ENCODE results near the gene TMX2. TPM values are rescaled to one million over a fixed set of nuclear protein-coding genes. Genes with fewer than 3 reads are reported as not detected.
"Not testable (repeated sequence)": the region's sequence is repeated elsewhere in the genome, so short reads cannot be mapped to it uniquely, and the experiment has no call there.

TMX2 gene
- polyA plus RNA-seq, 4 donors = 43.4 to 152 (median 81.3) TPM

DNA sequence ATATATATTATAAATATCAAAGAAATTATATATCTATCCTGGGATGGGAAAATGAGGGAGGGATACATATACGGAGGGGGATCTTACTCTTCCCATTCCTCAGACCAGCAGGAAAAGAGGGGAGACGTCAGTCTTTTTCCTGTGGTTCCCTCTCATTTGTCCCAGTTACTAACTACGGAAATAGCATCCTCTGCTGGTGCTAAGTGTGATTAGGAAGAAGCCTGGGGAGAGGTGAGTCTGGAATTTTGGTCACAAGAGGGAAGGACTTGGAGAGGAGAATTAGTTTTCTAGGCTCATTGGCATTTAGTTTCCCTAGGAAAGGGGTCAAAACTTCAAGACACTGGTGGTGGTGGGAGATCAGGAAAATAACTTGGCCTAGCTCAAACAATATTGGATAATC, 12.0 kb upstream of the TMX2 start:
- H3K27ac ChIP-seq (ENCODE audit: low read depth in 1 of 3, low read length in 2 of 3) = no peak overlapping the region
- peaks cover 36 to 68% (median 44%) of the 10 kb centered on the region in 3 donors for H3K36me3 ChIP-seq (ENCODE audit: control insufficient read depth in 3 of 3, insufficient read depth in 2 of 3, low read depth in 1 of 3, low read length in 3 of 3)
- 76 to 88% (median 81%) methylated on average over 3 of the region's 3 CpGs for WGBS, 3 donors
- H3K9me3 ChIP-seq (ENCODE audit: control insufficient read depth in 2 of 2, insufficient read depth in 1 of 2, low read depth in 1 of 2, low read length in 1 of 2) = no peaks in the 10 kb centered on the region
- no peak overlapping the region for H3K4me3 ChIP-seq (ENCODE audit: low read depth in 1 of 3, low read length in 3 of 3)
- no peaks in the 10 kb centered on the region for H3K27me3 ChIP-seq (ENCODE audit: control insufficient read depth in 3 of 3, insufficient read depth in 3 of 3, low read length in 3 of 3)
- DNase-seq (no peak), FAIRE-seq (no peak)
- H3K4me1 ChIP-seq (ENCODE audit: control insufficient read depth in 3 of 3, insufficient read depth in 2 of 3, low read depth in 1 of 3, low read length in 2 of 3) = no peaks in the 10 kb centered on the region

DNA sequence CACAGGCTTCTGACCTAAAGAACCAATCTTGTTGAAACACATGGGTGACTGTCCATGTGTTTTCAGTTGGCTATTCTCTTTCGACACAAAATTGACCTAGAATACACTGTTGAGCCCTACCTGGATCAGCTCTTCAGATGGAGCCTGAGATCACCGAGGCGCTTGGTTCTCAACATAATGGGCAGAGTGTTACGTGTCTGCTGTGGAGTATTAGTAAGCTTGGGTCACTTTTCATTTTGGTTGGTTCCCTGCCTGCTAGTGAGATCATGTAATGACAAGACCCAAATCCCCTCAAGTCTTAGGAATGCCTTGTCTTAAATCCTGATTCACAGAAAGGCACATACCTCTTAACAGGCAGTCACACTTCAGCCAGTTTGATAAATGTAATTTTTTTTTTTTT, 9.1 kb upstream of the TMX2 start:
- 95 to 97% (median 96%) methylated on average over 4 of the region's 4 CpGs for WGBS, 3 donors

DNA sequence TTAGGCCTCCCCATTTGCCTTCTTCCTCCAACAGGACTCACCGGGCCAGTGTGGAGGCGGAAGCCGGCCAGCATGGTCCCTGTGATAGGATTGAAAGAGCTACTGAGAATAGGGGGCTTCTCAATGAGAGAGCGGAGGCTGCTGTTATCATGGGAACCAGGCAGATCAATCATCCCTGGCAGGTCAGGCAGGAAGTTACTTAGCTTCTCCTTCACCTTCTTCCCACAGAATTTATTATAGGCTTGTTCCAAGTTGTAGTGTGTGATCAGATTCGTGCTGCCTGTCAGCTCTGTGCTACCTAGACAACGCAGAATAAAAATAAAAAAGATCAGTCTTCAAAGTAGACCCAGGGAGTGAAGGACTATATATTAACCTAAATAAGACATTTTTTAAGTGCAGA, 7.5 kb upstream of the TMX2 start:
- DNase-seq (no peak), FAIRE-seq (no peak)
- 87 to 93% (median 91%) methylated on average over 6 of the region's 6 CpGs for WGBS, 3 donors
- Histone ChIP-seq H3K4me1 (ENCODE audit: control insufficient read depth in 3 of 3, insufficient read depth in 2 of 3, low read depth in 1 of 3, low read length in 2 of 3) (no peaks in the 10 kb centered on the region), H3K27ac (ENCODE audit: low read depth in 1 of 3, low read length in 2 of 3) (no peak overlapping the region), H3K27me3 (ENCODE audit: control insufficient read depth in 3 of 3, insufficient read depth in 3 of 3, low read length in 3 of 3) (no peaks in the 10 kb centered on the region), H3K9me3 (ENCODE audit: control insufficient read depth in 2 of 2, insufficient read depth in 1 of 2, low read depth in 1 of 2, low read length in 1 of 2) (no peaks in the 10 kb centered on the region), H3K36me3 (ENCODE audit: control insufficient read depth in 3 of 3, insufficient read depth in 2 of 3, low read depth in 1 of 3, low read length in 3 of 3) (peaks cover 11 to 37% (median 22%) of the 10 kb centered on the region in 3 donors), H3K4me3 (ENCODE audit: low read depth in 1 of 3, low read length in 3 of 3) (no peak overlapping the region)

More for the DNA sequence above, 9.1 kb upstream of the TMX2 start:
- Histone ChIP-seq H3K4me3 (ENCODE audit: low read depth in 1 of 3, low read length in 3 of 3) (no peak overlapping the region), H3K4me1 (ENCODE audit: control insufficient read depth in 3 of 3, insufficient read depth in 2 of 3, low read depth in 1 of 3, low read length in 2 of 3) (no peaks in the 10 kb centered on the region), H3K27ac (ENCODE audit: low read depth in 1 of 3, low read length in 2 of 3) (no peak overlapping the region), H3K27me3 (ENCODE audit: control insufficient read depth in 3 of 3, insufficient read depth in 3 of 3, low read length in 3 of 3) (no peaks in the 10 kb centered on the region), H3K9me3 (ENCODE audit: control insufficient read depth in 2 of 2, insufficient read depth in 1 of 2, low read depth in 1 of 2, low read length in 1 of 2) (no peaks in the 10 kb centered on the region), H3K36me3 (ENCODE audit: control insufficient read depth in 3 of 3, insufficient read depth in 2 of 3, low read depth in 1 of 3, low read length in 3 of 3) (peaks cover 21 to 50% (median 29%) of the 10 kb centered on the region in 3 donors)
- FAIRE-seq (no peak), DNase-seq (no peak)

DNA sequence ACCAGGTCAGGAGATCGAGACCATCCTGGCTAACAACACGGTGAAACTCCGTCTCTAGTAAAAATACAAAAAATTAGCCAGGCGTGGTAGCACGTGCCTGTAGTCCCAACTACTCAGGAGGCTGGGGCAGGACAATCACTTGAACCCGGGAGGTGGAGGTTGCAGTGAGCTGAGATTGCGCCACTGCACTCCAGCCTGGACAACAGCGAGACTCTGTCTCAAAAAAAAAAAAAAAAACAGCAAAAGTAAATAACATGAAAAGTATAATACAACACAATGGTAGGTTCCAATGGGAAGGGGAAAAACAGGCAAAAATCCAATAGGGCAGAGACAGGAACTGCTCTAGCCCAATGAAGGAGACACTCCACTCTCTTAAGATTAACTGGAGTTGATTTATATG, 7.0 kb upstream of the TMX2 start:
- DNase-seq; H3K4me1 ChIP-seq (ENCODE audit: control insufficient read depth in 3 of 3, insufficient read depth in 2 of 3, low read depth in 1 of 3, low read length in 2 of 3); H3K27ac ChIP-seq (ENCODE audit: low read depth in 1 of 3, low read length in 2 of 3); H3K9me3 ChIP-seq (ENCODE audit: control insufficient read depth in 2 of 2, insufficient read depth in 1 of 2, low read depth in 1 of 2, low read length in 1 of 2); H3K4me3 ChIP-seq (ENCODE audit: low read depth in 1 of 3, low read length in 3 of 3); H3K27me3 ChIP-seq (ENCODE audit: control insufficient read depth in 3 of 3, insufficient read depth in 3 of 3, low read length in 3 of 3); FAIRE-seq: not testable (repeated sequence)
- H3K36me3 ChIP-seq (ENCODE audit: control insufficient read depth in 3 of 3, insufficient read depth in 2 of 3, low read depth in 1 of 3, low read length in 3 of 3) = peaks cover 10 to 33% (median 19%) of the 10 kb centered on the region in 3 donors
- WGBS, 3 donors = 93 to 97% (median 93%) methylated on average over 8 of the region's 8 CpGs

DNA sequence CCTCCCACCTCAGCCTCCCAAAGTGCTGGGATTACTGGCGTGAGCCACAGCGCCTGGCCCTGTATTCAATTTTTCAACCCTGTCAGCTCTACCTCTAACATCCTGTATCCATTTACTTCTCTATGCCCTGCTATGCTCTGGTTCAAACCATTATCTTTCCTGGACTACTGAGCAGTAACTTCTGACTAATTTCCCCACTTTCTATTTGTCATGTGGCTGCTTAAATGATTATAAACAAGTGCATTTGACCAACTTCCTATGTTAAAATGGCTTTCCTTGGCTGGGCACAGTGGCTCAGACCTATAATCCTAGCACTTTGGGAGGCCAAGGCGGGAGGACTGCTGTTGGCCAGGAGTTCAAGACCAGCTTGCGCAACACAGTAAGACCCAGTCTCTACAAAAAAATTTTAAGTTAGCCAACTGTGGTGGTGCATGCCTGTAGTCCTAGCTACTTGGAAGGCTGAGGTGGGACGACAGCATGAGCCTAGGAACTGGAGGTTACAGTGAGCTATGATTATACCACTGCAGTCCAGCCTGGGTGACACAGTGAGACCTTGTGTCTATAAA, 2.5 kb upstream of the TMX2 start:
- H3K36me3 ChIP-seq (ENCODE audit: control insufficient read depth in 3 of 3, insufficient read depth in 2 of 3, low read depth in 1 of 3, low read length in 3 of 3) = peaks cover 0 to 7% (median under 1%) of the 10 kb centered on the region in 3 donors
- peaks cover 8 to 19% (median 11%) of the 10 kb centered on the region in 3 donors for H3K4me1 ChIP-seq (ENCODE audit: control insufficient read depth in 3 of 3, insufficient read depth in 2 of 3, low read depth in 1 of 3, low read length in 2 of 3)
- H3K27ac ChIP-seq (ENCODE audit: low read depth in 1 of 3, low read length in 2 of 3) = no peak overlapping the region
- H3K4me3 ChIP-seq (ENCODE audit: low read depth in 1 of 3, low read length in 3 of 3) = no peak overlapping the region
- WGBS, 3 donors = 92 to 99% (median 93%) methylated on average over 5 of the region's 5 CpGs
- H3K27me3 ChIP-seq (ENCODE audit: control insufficient read depth in 3 of 3, insufficient read depth in 3 of 3, low read length in 3 of 3) = no peaks in the 10 kb centered on the region
- FAIRE-seq (no peak), DNase-seq (no peak)
- H3K9me3 ChIP-seq (ENCODE audit: control insufficient read depth in 2 of 2, insufficient read depth in 1 of 2, low read depth in 1 of 2, low read length in 1 of 2) = no peaks in the 10 kb centered on the region

DNA sequence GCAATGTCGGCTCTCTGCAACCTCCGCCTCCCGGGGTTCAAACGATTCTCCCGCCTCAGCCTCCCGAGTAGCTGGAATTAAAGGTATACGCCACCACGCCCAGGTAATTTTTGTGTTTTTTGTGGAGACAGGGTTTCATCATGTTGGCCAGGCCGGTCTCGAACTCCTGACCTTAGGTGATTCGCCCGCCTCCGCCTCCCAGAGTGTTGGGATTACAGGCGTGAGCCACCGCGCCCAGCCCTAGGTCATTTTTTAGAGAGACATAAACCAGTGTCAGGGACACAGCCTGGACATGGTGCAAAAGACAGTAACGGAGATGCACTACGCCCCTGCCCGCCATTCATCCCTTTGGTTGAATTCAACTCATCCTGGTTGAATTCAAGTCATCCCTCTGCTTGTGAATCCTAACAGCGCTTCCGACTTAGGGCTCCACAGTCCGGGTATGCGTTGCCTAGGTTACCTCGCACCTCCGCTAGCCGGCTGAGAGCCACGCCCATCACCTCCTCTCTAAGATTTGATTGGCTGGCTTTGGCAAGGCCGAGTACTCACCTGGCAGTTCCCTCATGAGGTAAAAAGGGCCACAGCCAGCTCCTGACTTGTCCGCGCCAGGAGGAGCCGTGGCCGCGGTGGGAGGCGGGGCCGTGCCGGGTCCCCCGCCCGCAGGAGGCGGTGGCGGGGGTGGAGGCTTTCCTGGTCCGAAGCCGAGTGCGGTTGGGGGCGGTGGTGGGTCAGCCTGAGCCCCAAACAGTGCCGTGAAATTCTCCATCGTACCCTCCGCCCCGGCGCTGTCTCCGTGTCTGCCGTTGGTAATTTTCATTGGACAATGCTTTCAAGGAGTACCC, 758 bp upstream of the TMX2 start, which contains the start of gene MED19:
MED19 (minus strand) TSS at position 802 of the 842 bp plus-strand sequence; CDS start at position 766, 36 bp downstream.
- Histone ChIP-seq H3K9me3 (ENCODE audit: control insufficient read depth in 2 of 2, insufficient read depth in 1 of 2, low read depth in 1 of 2, low read length in 1 of 2) (no peaks in the 10 kb centered on the region), H3K27me3 (ENCODE audit: control insufficient read depth in 3 of 3, insufficient read depth in 3 of 3, low read length in 3 of 3) (no peaks in the 10 kb centered on the region), H3K4me1 (ENCODE audit: control insufficient read depth in 3 of 3, insufficient read depth in 2 of 3, low read depth in 1 of 3, low read length in 2 of 3) (peaks cover 8 to 19% (median 11%) of the 10 kb centered on the region in 3 donors), H3K4me3 (ENCODE audit: low read depth in 1 of 3, low read length in 3 of 3) (peak within 1 kb of the TSS; percentile 87 to 100 (median 91)), H3K27ac (ENCODE audit: low read depth in 1 of 3, low read length in 2 of 3) (peak within 1 kb of the TSS; percentile 80 to 94 (median 89)), H3K36me3 (ENCODE audit: control insufficient read depth in 3 of 3, insufficient read depth in 2 of 3, low read depth in 1 of 3, low read length in 3 of 3) (no peaks in the 10 kb centered on the region)
- WGBS, 3 donors = 2 to 5% (median 3%) methylated on average over 44 to 51 of the region's 51 CpGs
- DNase-seq (peak; percentile 94), FAIRE-seq (no peak)

DNA sequence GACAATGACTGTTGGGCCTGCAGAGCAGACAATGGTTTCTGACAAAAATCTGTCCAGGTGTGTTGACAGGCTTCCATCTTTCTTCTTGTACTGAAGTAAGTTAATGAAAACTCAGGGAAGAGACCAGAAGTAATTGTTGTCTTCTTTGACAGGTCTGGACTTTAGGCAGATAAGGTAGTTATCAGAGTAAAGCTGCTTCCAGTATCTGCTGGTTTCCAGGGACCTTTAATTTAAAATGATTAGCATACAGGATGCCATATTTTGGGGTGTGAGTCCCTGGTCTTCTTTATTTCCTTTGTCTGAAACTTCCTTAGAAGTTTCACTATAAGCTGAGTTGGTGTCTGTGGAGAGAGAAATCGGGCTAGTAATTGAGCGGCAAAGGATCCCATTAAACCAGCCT, 1.4 kb downstream of the TMX2 start:
- DNase-seq = no peak
- Histone ChIP-seq H3K36me3 (ENCODE audit: control insufficient read depth in 3 of 3, insufficient read depth in 2 of 3, low read depth in 1 of 3, low read length in 3 of 3) (peaks cover 0 to 7% (median 0%) of the 10 kb centered on the region in 3 donors), H3K4me3 (ENCODE audit: low read depth in 1 of 3, low read length in 3 of 3) (peak overlapping the region in 2 of 3 donors; percentile 86 to 100), H3K4me1 (ENCODE audit: control insufficient read depth in 3 of 3, insufficient read depth in 2 of 3, low read depth in 1 of 3, low read length in 2 of 3) (peaks cover 8 to 19% (median 11%) of the 10 kb centered on the region in 3 donors), H3K27me3 (ENCODE audit: control insufficient read depth in 3 of 3, insufficient read depth in 3 of 3, low read length in 3 of 3) (no peaks in the 10 kb centered on the region), H3K27ac (ENCODE audit: low read depth in 1 of 3, low read length in 2 of 3) (no peak overlapping the region), H3K9me3 (ENCODE audit: control insufficient read depth in 2 of 2, insufficient read depth in 1 of 2, low read depth in 1 of 2, low read length in 1 of 2) (peaks cover 0 to 3% of the 10 kb centered on the region in 2 donors)
- 76 to 85% (median 81%) methylated on average over 2 of the region's 2 CpGs for WGBS, 3 donors
- FAIRE-seq = no peak

DNA sequence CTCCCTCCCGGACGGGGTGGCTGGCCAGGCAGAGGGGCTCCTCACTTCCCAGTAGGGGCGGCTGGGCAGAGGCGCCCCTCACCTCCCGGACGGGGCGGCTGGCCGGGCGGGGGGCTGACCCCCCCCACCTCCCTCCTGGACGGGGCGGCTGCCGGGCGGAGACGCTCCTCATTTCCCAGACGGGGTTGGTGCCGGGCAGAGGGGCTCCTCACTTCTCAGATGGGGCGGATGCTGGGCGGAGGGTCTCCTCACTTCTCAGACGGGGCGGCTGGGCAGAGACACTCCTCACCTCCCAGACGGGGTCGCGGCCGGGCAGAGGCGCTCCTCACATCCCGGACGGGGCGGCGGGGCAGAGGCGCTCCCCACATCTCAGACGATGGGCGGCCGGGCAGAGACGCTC, 4.3 kb downstream of the TMX2 start:
- not testable (repeated sequence) for FAIRE-seq
- 95 to 100% (median 98%) methylated on average over 6 to 34 of the region's 34 CpGs for WGBS, 3 donors

More for the DNA sequence above, 4.3 kb downstream of the TMX2 start:
- Histone ChIP-seq H3K36me3 (ENCODE audit: control insufficient read depth in 3 of 3, insufficient read depth in 2 of 3, low read depth in 1 of 3, low read length in 3 of 3) (peaks cover 0 to 17% (median 0%) of the 10 kb centered on the region in 3 donors), H3K4me1 (ENCODE audit: control insufficient read depth in 3 of 3, insufficient read depth in 2 of 3, low read depth in 1 of 3, low read length in 2 of 3) (peaks cover 6 to 13% (median 7%) of the 10 kb centered on the region in 3 donors)
- not testable (repeated sequence) for H3K27me3 ChIP-seq (ENCODE audit: control insufficient read depth in 3 of 3, insufficient read depth in 3 of 3, low read length in 3 of 3); H3K4me3 ChIP-seq (ENCODE audit: low read depth in 1 of 3, low read length in 3 of 3); H3K27ac ChIP-seq (ENCODE audit: low read depth in 1 of 3, low read length in 2 of 3); DNase-seq; H3K9me3 ChIP-seq (ENCODE audit: control insufficient read depth in 2 of 2, insufficient read depth in 1 of 2, low read depth in 1 of 2, low read length in 1 of 2)

All from small intestine (tissue), 7 donors.